GM10248 (cell line): ENCODE results near the gene DRAXIN.

ENCODE experiments used
- CTCF ChIA-PET: fragments of 300-600 bp; sonication (Branson Sonifier 250); formaldehyde crosslinking; extraction: SDS; loops from one replicate; lab custom pipeline; 2021; ENCODE audit warnings: antibody characterized with exemption; lab: Yijun Ruan, JAX
- POLR2A ChIA-PET: fragments of 350-650 bp; sonication (Branson Sonifier 250); formaldehyde crosslinking; extraction: SDS; loops from one replicate; lab custom pipeline; 2020; ENCODE audit warnings: antibody characterized with exemption; lab: Yijun Ruan, JAX
- DNase-seq: peaks from one replicate; pipeline ENCODE4 v3.0.0; 2012; ENCODE audit errors: extremely low spot score
- TF ChIP-seq, protein P1 (sequence below): IDR thresholded peaks from 2 replicates; pipeline ENCODE4 v1.5.1; 2012; ENCODE audit warnings: mild to moderate bottlenecking, low read depth; ENCODE audit errors: extremely low read depth, missing control alignments, control extremely low read depth

Gene DRAXIN

DNA sequence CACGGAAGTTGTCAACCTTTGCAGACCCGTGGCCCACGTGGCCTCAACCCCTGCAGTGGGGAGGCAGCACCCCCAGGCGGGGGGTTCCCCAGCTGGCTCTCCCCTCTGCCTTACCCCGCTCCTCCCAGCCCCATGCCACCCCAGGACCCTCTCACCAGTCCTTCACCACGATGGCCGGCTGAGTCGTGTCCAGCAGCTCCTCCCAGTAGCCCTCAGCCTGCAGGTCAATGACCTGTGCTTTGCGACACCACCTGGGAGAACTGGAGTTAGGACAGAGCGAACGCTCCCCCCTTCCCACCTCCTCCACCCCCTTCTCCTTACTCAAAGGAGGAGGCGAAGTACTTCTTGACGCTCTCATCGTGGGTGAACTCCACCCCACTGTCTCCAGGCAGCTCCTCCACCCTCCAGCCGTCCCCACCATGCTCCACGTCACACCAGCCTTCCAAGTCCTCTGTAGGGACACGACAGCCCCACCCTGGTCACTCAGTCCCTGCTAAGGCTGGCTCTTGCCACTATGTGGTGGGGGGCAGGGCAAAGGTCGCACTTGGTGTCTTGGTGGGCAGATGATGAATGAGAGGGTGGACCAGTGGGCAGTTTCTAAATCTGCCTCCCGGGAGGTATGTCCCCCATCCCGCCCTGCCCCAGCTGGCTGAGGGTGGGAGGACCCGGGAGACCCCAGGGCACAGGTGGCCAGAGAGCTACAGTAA is 41.7 kb upstream of the DRAXIN start:
- ChIA-PET POLR2A (no interaction called here), CTCF (interaction anchor here (0.8 to 16.0 kb wide), 30 partner anchors 8 to 648 kb away, joined by 3 to 248 read pairs (median 4); partner anchors contain the start of genes AGTRAP and FBXO6)
- TF ChIP-seq, protein P1, sequence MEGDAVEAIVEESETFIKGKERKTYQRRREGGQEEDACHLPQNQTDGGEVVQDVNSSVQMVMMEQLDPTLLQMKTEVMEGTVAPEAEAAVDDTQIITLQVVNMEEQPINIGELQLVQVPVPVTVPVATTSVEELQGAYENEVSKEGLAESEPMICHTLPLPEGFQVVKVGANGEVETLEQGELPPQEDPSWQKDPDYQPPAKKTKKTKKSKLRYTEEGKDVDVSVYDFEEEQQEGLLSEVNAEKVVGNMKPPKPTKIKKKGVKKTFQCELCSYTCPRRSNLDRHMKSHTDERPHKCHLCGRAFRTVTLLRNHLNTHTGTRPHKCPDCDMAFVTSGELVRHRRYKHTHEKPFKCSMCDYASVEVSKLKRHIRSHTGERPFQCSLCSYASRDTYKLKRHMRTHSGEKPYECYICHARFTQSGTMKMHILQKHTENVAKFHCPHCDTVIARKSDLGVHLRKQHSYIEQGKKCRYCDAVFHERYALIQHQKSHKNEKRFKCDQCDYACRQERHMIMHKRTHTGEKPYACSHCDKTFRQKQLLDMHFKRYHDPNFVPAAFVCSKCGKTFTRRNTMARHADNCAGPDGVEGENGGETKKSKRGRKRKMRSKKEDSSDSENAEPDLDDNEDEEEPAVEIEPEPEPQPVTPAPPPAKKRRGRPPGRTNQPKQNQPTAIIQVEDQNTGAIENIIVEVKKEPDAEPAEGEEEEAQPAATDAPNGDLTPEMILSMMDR: no peak
- no peak for DNase-seq

DNA sequence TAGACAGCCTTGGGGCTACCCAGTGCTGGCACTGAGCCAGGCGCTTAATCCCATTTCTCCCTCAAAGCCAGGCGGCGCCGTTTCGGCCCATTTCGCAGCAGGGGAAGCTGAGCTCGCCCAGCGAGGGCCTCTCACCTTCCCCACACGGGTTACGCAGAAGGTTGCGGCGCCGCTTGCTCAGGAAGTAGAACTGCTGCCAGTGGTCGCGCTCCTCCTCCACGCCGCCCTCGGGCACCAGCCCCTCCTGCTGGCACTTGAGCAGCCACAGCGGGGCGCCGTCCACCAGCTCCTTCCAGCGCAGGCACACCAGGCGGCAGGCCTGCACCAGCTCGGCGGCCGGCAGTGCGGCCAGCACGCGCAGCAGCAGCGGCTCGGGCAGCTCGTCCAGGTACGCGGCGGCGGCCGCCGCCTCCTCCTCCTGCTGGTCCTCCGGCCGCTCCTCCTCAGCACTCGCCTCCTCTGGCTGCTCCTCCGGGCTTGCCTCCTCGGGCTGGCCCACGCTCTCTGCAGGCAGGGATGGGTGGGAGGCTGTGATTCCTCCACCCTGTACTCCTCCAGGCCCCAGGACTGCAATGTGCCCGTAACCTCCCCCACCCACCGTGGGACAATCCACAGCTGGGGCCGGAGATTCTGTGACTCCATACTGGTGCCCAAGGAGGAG is 41.0 kb upstream of the DRAXIN start:
- ChIA-PET CTCF (interaction anchor here (0.8 to 16.0 kb wide), 30 partner anchors 6 to 649 kb away, joined by 3 to 248 read pairs (median 4); partner anchors contain the start of genes AGTRAP and FBXO6), POLR2A (no interaction called here)
- DNase-seq: peak; percentile 71
- TF ChIP-seq, protein P1: peak; percentile 81

DNA sequence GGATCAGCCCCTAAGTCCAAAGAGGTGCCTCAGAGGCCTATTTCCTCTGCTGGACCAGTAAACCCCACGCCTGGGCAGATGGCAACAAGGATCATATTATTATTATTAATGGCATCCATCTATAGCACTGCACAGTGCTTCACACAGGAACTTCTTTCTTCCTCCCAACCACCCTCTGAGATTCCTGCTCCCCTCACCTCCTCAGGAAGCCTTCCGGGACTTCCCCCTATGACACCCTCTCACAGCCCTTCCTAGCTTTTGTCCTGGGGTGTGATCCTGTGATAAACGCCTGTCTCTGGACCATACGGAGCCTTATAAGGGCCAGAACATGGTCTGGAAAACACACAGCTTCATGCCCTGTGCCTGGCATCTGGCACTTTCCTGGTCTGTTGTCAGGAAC is 40.5 kb upstream of the DRAXIN start:
- POLR2A ChIA-PET: no interaction called here
- no peak for DNase-seq
- CTCF ChIA-PET: interaction anchor here (0.6 to 16.0 kb wide), 27 partner anchors 7 to 649 kb away, joined by 3 to 248 read pairs (median 4); partner anchors contain the start of gene FBXO6
- TF ChIP-seq, protein P1: no peak

DNA sequence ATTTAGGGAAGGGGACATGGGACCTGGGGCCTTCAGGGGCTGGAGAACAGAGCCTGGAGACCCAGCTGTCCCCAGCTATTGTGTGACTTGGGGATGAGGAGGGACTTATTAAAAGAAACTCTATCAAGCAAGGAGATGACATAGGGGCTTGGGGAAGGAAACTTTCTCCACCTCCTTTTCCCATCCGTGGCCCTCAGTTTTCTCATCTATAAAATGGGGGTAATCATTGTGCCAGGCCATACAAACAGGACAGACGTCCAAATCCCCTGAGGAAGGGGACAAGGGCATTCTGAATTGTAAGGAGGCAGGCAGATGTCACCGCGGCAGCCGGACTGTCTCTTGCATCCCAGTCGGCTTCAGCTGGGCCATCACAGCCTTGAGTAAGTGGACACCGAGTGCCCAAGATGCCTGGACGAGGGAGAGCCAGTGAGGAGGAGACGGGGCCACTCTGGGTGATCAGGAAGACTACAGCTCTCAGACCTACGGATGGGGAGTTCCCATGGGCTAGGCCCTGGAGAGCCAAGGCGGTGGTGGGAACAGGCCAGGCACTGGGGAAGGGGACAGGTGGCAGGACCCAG is 39.2 kb upstream of the DRAXIN start:
- DNase-seq: no peak
- TF ChIP-seq, protein P1: no peak

DNA sequence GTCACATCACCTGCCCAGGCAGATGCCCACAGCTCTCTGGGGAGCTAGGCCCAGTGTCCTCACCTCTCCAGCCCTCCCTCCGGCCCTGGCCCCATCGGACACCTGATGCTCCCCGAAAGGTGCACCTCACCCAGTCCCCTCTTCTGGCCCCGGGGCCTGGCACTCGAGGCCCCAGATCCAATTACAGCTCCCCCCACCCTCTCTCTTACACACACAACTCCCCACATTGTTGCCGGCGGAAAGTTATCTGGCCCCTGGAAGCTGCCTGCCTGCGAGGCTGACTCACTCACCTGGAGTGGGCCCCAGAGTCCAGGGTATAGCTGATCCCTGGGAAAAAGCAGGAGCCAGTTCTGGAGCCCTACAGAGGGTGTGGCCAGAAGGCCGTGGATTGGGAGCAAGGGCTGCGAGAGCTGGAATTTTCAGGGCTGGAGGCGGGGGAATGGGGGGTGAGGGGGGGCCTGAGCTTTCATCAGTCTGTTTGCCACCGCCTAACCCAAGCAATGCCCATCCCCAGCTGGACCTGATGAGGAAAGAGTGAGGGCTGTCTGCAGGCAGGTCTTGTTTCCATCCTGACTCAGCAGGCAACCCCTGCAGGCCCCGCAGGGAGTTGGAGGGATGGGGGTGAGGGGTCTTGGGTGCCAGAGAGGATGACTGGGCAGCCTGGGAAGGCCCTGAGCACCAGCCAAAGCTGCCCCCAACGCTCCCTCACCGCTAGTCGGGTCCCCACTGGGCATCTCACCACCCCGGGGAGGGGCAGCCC is 38.2 kb upstream of the DRAXIN start:
- ChIA-PET CTCF (interaction anchor here (0.6 to 16.0 kb wide), 12 partner anchors 8 to 616 kb away, joined by 3 to 248 read pairs (median 4); partner anchors contain the start of gene FBXO6), POLR2A (interaction anchor here (0.5 to 1.2 kb wide), 3 partner anchors 11 to 1430 kb away, joined by 3 to 6 read pairs (median 3); partner anchors contain the start of gene FBXO6)
- no peak for DNase-seq
- TF ChIP-seq, protein P1: no peak

More for the DNA sequence above, 39.2 kb upstream of the DRAXIN start:
- ChIA-PET POLR2A (interaction anchor here (0.6 kb wide), 1 partner anchor 621 kb away, joined by 4 read pairs; no protein-coding TSS in a partner anchor), CTCF (interaction anchor here (0.9 to 16.0 kb wide), 8 partner anchors 8 to 615 kb away, joined by 3 to 248 read pairs (median 25); partner anchors contain the start of gene FBXO6)

DNA sequence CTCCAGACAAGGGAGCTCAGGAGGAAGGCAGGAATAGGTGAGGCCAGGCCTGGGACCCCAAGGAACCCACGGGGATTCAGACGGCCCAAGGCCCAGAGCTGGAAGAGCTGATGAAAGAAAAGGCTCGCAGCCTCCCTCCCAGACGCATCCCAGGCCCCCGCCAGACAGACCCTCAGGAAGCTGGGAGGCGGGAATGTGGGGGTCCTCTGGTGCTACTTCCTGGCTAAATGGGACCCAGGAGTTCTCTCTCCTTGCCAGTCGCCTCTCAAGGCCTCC is 37.7 kb upstream of the DRAXIN start:
- ChIA-PET CTCF (interaction anchor here (0.6 to 16.0 kb wide), 10 partner anchors 8 to 616 kb away, joined by 3 to 248 read pairs (median 4); partner anchors contain the start of gene FBXO6), POLR2A (interaction anchor here (1.2 kb wide), 1 partner anchor 10 kb away, joined by 3 read pairs; the partner anchor contains the start of gene FBXO6)
- TF ChIP-seq, protein P1: no peak
- no peak for DNase-seq
